B cell (primary cell): ENCODE results near the gene FRMPD4.

Experiments
- EZH2 ChIP-seq: IDR thresholded peaks from 2 replicates; pipeline ENCODE4 v1.6.1; 2012; ENCODE audit warnings: borderline replicate concordance, low read depth, mild to moderate bottlenecking, moderate library complexity, low read length; ENCODE audit not compliant: insufficient read depth, poor library complexity, severe bottlenecking
- TF ChIP-seq, protein P1 (sequence below): fragments of 200-600 bp; IDR thresholded peaks from one replicate; pipeline ENCODE4 v1.8.0; 2022; ENCODE audit warnings: antibody characterized with exemption, mild to moderate bottlenecking

DNA sequence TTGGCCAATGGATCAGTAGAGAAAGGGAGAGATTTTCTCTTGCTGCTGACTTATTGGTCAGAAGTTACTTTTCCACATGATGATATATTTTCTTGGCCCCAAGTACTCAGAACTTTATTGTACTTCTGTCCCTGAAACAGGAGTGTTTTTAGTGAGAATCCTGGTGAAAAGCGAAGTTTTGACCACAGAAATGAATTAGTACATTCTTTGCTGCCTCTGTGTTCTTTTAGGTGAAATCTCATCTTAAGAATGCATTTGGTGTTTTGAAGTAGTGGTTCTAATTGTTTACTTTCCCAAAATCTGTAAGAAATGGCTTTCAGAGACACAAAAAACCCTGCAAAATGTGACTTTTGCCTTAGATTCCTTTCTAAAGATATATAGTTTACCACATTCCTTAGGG lies 240.4 kb downstream of the FRMPD4 start:
- TF ChIP-seq EZH2, result no peak
- TF ChIP-seq, protein P1, sequence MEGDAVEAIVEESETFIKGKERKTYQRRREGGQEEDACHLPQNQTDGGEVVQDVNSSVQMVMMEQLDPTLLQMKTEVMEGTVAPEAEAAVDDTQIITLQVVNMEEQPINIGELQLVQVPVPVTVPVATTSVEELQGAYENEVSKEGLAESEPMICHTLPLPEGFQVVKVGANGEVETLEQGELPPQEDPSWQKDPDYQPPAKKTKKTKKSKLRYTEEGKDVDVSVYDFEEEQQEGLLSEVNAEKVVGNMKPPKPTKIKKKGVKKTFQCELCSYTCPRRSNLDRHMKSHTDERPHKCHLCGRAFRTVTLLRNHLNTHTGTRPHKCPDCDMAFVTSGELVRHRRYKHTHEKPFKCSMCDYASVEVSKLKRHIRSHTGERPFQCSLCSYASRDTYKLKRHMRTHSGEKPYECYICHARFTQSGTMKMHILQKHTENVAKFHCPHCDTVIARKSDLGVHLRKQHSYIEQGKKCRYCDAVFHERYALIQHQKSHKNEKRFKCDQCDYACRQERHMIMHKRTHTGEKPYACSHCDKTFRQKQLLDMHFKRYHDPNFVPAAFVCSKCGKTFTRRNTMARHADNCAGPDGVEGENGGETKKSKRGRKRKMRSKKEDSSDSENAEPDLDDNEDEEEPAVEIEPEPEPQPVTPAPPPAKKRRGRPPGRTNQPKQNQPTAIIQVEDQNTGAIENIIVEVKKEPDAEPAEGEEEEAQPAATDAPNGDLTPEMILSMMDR, result no peak
